GM19438 (cell line): Measurements from ENCODE around the gene EEFSEC.

Experiments used
- ATAC-seq: cut with Tn5 transposase; IDR thresholded peaks from one replicate; pipeline ENCODE4 v1.9.1; 2021; ENCODE audit warnings: low read depth; ENCODE audit not compliant: unreplicated experiment

Gene EEFSEC

DNA sequence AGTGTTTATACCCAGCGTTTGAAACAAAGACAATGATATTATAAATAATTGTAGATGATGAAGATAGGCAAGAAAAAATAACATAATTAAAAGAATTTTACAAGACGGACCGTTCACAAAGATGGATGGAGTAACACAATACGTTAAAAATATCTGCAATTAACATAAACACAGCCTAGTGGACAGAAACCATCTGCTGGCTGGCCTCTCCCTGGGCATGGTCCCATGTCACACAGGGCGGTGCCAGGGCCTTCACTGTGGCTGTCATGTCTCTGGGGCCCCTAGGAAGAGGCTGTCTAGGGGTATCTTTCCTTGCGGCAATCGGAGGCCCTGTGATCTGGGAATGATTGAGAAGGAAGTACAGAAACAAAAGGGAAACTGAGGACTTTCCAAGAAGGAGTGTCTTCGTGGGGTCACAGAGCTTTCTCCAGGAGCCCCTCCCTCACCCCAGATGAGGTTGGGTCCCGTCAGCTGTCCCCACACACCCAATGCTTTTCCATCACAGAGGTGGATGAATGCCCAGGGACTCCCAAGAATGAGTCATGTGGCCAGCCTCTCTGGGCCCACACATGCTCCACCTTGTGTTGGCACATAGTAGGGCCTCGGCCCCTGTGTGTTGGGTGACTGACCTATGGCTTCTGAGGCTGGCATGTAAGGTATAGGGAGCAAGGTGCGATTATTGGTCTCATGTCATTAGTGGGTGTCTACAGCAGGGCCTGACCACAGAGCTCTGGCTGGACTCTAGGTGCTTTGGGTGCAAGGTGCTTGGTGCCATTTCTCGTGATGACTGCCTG lies 226.3 kb downstream of the EEFSEC start:
- ATAC-seq: no peak

DNA sequence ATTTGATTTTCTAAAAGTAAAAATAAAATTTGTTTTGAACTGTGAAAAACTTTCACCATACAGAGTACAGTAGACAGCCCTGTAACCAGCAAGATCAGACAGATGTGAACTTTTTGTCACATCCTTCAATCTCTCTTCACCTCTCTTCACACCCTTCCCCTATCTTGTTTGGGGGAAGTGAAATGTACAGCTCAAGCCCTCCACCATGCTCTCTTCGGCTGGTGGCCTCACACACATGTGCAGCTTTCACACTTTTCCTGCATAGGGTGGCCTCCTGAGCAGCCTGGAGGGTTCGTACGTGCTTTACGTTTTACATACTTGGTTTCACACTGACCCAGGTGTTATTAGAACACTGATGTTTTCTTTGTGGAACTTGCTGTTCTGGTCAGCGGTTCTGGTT lies 227.0 kb downstream of the EEFSEC start:
- ATAC-seq: no peak

DNA sequence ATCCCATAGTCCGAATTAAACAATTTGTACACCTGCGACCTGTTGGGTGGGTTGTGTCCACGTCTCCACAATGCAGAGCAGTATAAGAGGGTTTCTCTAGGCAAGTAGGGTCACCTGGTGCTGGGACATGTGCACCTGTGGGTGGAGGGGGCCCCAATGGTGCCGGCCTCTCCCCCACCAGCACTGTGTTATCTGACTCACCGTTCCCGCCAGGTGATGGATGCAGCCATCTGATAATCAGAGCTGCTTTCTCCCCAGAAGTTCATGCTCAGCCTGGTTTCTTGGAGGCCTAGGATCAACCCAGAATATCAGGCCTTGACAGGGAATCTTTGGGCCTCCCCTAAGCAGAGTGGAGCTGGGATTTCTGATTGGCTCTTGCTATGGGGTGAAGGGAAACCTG lies 227.4 kb downstream of the EEFSEC start:
- ATAC-seq: no peak

DNA sequence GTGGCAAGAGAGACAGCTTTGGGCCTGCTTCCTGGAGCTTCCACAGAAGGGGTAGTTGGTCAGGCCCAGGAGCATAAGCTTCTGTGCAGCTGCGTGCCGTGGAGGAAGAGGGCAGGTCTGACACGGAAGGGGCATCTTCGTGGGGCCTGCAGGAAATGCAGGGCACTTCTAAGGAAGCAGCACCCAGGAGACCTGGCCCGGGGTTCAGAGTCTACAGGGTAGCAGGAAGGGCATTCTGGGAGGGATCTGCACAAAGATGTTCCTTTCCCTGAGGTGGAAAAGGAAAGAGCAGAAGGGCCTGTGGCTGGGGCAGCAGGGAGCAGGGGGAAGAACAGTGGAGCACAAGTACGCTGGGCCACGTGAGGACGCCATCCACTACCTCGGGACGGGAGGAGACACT lies 228.3 kb downstream of the EEFSEC start:
- no peak for ATAC-seq

DNA sequence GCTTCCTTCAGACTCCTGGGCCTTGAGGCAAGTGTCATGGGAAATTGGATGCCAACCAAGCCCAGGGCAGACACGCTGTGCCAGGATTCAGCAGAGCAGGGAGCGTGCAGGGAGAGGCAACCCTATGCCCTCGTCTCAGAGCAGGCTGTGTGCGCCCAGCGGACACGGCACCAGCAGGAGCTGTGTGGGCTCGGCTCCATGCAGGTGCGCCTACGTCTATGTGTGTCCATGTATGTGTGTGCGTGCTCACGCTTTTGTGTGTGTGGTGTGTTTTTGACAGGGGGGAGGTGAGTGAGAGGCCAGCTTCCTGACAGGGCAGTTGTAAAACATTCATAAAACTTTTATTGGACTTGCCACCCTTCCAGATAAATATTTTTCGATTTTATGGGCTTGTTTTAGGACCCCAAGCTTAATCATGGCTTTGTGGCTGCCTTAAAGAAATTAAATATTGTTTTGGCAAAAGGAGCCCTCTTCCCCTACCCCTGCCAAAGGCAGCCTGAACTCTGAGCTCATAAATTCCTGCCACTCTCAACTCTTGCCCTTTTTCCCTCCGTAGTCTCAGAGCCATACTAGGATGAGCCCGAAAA lies 229.0 kb downstream of the EEFSEC start:
- ATAC-seq: no peak

DNA sequence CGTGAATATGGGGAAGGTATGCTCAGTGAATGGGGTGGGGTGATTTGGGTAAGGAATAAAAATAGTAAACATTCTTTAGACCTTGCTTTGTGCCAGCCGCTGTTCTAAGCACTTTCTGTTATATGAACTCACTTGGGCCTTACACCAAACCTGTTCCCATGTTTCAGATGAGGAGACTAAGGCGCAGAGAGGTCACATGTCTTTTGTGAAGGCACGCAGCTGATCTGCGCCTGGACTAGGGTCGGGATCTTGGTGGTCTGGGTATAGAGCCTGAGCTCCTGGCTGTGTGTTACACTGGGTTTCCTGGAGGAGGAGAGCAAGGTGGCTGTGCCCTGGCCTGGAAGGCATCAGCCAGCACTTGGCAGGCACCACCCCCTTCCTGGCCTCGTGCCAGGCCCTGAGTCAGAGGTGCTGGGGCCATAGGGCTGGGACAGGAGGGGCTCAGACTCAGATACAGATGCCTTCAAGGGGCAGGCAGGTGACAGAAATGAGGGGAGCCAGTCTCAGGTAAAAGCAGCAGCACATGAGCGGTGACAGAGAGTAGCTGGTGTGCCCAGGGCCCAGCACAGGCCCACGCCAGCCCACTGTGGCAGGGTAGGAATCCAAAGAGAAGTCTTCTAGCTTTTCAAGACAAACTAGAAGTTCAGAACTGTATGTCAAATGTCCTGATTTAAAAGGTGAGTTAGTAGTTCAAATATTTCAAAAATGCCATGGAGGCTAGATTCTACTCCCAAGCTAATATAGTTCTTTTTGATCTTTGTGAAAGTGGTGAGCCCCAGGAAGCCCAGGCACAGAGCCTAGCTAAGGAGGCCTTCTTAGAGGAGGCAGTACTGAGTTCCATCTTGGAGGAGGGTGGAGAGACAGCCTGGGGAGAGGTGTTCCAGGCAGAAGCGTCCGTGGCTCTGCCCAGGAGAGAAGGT lies 230.3 kb downstream of the EEFSEC start:
- no peak for ATAC-seq

DNA sequence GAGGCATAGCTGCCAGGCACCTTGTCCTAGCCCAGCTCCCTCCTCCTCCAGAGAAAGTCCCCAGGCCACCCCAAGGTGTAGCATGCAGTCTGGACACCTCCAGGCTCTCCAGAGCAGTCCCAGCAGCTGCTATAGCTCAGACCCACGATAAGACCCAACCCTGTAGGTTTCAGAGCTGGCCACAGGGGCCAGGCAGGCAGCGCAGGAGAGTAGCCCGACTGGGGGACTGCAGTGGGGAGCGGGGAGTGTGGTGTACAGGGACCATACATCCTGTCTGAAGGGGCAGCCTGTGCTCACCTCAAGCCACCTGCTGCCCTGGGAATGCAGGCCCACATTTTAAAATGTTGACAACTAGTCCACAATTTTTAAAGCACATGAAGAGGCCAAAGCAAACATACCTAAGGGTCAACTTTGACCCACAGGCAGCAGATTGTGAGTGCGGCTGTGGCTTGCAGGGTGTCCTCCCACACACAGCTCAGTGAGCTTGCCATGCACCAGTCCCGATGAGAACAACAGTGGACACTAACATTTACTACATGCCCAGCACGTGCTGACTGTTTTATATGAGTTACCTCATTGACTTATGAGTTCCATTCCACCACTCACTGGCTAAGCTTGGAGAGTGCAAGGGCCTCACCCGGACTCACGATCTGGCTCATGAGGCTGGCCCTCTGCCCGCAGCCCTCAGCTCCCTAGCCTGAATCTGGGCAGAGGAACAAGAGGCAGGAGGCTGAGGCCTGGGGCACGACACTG lies 232.0 kb downstream of the EEFSEC start:
- no peak for ATAC-seq

DNA sequence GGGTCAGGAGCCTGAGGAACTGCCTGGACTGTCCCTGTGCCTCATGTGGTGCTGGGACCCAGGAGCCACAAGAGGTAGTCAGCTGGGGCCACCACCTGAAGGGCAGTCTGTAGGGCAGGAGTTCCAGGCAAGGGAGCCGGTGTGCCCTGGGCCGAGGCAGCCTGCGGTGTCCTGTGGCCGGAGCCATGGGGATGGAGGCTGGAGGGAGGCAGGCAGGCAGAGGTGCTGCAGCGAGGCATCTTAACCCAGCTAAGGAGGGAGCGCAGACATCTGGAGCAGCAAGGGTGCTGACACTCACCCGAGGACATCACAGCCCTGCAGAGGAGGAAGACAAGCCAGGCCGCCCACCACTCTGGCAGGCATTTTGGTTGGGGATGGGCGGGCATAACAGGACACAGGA lies 235.7 kb downstream of the EEFSEC start:
- ATAC-seq: no peak

DNA sequence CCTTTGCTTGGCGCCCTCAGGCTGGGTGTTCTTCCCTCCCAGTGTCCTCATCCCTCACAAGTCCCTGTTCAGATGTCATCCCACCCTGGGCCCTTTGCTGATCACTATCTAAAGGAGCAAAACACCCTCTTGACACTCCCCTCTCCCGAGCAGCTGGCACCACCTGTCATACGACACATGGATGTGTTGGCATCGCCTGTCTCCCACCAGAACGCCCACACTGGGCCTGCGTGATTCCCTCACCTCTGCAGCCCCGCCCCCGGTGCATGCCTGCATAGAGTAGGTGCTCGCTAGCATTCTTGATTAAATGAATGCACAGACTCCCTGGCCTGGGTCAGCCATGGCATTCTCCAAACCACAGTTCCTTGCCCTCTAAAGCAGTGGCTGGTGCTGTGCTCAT lies 237.6 kb downstream of the EEFSEC start:
- no peak for ATAC-seq

DNA sequence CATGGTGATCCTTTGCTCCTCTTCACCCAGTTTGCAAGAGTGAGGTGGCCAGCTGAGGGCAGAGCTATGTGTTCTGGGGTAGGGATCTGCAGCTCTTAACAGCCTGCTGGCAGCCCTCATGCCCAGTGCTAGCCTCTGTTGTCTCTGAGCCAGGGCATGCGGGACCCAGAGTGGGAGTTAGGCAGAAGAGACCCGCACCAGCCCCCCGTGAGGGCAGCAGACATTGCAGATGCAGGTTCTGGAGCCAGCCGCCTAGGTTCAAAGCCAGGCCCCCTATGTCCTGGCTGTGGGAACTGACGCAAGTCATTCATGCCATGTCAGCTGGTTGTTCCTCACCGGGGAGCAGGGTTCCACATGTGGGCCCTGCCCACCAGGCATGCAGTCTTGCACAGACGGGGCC lies 238.7 kb downstream of the EEFSEC start:
- ATAC-seq: no peak

DNA sequence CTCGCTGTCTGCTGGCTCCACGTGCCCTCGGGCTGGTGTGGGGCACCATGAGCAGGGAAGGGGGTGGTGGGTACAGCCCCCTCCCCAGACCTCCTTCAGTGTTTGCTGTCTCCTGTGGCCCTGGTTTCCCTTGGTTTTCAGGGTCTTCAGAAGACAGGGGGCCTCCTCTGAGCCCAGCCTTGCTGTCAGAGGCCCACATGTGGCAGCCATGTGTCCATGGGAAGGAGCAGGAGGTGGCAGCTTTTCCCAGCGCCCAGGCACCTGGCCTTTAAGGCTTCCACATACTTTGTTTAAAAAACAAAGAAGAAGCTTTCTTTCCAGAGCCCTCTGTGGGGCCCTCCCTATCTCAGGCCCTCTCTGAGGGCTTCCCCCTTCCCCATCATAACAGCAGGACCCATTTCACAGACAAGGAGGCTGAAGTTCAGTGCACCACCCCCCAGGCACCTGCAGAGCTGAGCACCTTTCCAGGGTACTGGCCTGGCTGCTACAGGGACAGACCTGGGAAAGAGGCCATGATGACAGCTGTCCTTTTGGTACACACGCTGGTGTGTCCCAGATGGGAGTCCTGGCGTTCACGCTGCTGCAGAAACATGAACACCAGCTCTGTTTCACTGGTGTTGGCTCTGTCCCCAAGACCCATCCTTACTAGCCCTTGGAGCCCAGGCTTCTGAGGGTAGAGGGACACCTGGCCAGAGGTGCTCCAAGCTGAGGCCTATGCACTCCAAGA lies 239.7 kb downstream of the EEFSEC start:
- no peak for ATAC-seq

DNA sequence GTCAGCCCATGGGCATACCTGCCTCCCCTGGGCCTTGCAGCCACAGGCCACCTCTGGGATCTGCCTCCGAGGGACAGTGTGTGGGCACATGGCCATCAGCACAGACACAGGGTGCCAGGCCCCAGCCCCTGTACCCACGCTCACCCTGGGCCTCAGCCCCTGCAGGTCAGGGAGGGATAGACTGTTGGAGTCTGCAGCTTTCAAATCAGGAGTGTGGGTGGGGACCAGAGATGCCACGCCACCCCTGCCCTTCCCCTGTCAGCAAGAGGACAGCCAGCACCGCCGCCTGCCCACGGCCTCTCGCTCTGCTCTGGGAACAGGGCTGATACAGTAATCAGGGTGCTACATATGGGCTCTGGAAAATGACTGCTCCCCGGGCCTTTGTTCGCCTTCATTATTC lies 240.8 kb downstream of the EEFSEC start:
- ATAC-seq: no peak

DNA sequence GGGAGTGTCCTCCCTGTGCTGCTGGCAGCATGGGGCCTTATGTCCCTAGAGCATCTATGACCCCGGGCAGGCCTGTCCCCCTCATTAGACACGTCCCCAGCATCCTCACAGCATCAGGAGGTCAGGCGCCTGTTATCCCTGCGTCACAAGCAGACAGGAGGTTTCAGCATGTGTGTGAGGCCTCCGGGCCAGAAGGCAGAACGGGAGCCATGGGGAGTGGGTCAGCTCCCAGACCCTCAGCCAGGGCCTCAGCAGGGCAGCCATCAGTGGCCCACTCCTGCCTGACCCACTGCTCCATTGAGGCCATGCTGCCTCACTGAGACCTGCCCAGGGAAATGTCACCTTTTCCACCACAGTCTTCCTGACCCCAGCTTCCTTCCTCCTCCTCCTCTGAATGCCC lies 241.8 kb downstream of the EEFSEC start:
- no peak for ATAC-seq

DNA sequence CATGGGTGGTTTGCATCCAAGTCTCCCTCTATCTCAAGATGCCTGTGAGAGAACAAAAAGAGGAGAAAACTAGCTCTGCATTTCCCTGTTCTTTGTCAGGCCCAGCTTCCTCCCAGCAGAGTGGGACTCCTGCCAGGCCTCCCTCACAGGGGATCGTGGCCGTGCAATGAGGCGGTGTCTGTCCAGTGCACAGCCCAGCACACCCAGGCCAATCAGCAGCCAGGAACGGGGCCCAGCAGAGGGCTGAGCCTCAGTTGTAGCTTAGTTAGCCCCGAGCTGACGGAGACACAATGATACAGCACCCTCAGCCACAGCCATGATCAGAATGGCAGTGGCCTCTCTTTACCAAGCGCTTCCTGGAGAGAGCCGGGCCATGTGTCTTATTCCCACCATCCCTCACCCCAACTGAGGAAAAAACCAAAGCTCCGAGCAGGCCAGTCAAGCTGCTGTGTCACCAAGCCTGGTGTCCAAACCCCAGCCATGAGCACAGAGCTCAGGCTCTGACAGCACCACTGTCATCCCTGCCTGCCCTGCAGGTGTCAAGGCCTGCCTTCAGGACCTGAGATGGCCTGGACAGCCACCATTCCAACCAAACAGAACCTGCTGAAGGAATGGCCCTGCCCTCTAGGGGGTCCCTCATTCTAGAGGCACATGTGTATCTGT lies 242.3 kb downstream of the EEFSEC start:
- ATAC-seq: no peak

DNA sequence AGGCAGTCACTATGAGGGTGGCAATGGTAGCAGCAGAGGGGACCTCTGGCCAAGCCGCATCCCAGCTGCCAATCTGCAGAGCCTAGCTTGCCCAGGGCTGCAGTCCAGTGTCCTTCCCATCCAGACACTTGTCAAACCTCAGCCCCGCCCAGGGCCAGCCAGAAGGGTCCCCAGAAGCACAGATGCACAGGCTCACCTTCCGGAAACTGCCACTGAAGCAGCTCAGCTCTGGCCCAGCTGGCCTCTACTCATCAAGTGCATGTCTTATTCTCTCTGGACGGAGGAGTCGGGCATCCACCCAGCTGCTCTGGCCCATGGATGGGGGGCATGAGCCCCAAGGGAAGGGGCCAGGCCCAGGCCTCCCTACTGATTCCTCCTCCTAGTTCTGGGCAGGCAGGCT lies 244.2 kb downstream of the EEFSEC start:
- ATAC-seq: no peak

DNA sequence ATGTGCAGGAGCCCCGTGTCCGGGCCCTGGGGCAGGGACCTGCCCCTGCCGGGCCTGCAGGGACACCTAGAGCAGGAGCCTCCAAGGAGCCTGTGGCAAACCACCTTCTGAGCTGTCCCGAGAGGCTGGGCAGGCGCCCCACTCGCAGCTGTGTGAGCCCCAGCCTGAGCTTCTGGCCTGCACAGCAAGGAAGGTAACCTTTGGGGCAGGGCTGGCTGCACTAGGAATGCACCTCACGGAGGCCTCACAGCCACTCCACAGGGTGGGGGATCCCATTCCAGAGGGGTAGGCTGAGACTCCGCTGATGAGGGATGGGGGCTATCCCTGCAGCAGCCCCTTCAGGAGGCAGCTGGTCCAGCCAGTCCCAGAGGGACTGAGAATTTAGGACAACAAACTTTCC lies 245.3 kb downstream of the EEFSEC start:
- ATAC-seq: no peak

DNA sequence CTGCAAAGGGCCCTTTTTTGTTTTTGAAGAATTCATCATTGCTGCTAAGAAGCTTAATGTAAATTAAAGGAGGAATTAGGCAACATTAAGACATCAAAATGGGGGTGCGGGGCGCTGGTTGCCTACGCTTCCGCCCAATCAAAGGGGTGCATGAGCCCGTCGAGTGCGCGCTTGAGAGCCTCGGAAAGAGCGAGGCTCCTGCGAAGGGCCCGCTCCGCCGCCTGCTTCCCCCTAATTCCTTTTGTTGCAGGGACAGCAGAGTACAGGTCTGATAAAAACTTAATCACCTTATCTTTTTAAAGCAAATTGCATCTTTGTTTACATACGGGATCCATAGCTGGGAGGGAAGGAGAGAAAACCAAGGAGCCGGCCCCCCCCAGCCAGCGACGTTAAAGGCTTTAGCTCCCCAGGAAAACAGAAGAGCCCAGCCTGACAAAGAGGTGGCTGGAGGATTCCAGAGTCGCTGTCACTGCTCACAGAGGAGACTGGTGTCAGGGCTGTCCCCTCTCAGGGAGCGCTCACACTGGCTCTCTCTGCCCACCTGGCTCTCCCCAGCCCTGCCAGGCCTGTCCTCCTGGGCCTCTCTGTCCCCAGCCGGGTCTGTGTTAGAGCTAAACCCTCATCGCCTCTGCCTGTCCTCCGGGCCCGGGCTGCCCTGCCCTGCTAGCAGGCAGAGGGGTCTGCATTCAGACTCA lies 246.1 kb downstream of the EEFSEC start:
- no peak for ATAC-seq

DNA sequence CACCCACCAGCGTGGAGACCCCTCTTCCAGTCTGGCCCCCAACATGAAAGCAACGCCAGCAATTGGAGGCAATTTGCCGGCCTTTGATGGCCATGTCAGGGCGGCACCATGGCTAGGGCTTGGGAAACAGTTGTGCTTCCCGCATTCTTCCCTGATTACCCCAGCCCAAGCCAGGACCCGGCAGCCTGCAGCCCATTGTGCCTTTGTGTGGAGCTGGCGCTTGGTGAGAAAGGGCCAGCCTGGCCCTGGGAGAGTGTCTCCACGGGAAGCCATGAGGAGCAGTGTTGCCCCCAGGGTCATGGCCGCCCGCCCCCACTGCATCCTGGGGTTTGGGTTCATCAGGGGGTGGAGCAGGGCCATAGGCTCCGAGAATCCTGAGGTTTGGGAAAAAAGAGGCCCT lies 247.4 kb downstream of the EEFSEC start:
- ATAC-seq: no peak

DNA sequence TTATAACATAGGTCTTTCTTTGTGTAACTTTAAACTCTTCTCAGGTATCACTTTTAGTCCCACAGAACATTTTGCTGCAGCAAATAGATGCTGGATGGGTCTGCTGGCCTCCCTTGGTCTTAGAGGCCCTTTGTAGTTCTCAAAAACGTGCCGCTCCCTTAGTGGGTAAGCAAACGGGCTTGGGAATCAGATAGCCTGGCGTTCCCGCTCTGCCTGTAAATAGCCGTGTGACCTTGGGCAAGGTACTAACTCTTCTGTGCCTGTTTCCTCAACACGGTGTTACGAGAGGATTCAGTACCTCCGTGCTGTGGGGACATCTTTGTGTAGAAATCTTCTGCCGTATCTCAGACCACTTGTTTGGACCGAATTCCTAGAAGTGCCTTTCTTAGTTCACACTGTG lies 249.0 kb downstream of the EEFSEC start:
- no peak for ATAC-seq
